Hepatocyte (in vitro differentiated cells): Measurements from ENCODE around the gene PACSIN2.

Experiments used
- CTCF ChIP-seq: fragments of 200-600 bp; sonication (generic); IDR thresholded peaks from 2 replicates; pipeline ENCODE4 v1.5.1; 2016; ENCODE audit warnings: antibody characterized with exemption, mild to moderate bottlenecking; ENCODE audit not compliant: poor library complexity
- EZH2 ChIP-seq: fragments of 200-600 bp; sonication (generic); IDR thresholded peaks from 2 replicates; pipeline ENCODE4 v1.6.1; 2016; ENCODE audit warnings: antibody characterized with exemption, mild to moderate bottlenecking, borderline replicate concordance
- EZH2phosphoT487 ChIP-seq: fragments of 200-600 bp; sonication (generic); IDR thresholded peaks from one replicate; pipeline ENCODE4 v1.6.1; 2018; ENCODE audit warnings: antibody characterized with exemption, mild to moderate bottlenecking, low read depth, moderate library complexity; ENCODE audit not compliant: unreplicated experiment, severe bottlenecking

GRCh38 chr22:43013355-43014315 is 1.3 kb downstream of the PACSIN2 start:
- no peak for TF ChIP-seq CTCF
- no peak for TF ChIP-seq EZH2
- TF ChIP-seq EZH2phosphoT487, result no peak
